Inferior parietal cortex (tissue), 1 donor: ENCODE data around the gene SAA1.
"Not testable (repeated sequence)": the region's sequence is repeated elsewhere in the genome, so short reads cannot be mapped to it uniquely, and the experiment has no call there.

ENCODE experiments used
- DNase-seq: peaks from one replicate; pipeline ENCODE4 v3.0.0-alpha.2; 2016; ENCODE audit errors: extremely low spot score

Gene SAA1

GRCh38 chr11:18265949-18266348 is at the start of gene SAA1:
SAA1 (plus strand) TSS chr11:18266264; CDS start chr11:18266888, 624 bp downstream.
- no peak for DNase-seq

GRCh38 chr11:18221274-18221876 is 44.7 kb upstream of the SAA1 start:
- DNase-seq, result no peak

GRCh38 chr11:18222814-18223421 is 43.1 kb upstream of the SAA1 start:
- DNase-seq, result no peak

- no peak for DNase-seq
Measured at GRCh38 chr11:18223591-18224387, 42.3 kb upstream of the SAA1 start.

- DNase-seq, result no peak
Measured at GRCh38 chr11:18225913-18226312, 40.2 kb upstream of the SAA1 start.

GRCh38 chr11:18229501-18229900 is 36.6 kb upstream of the SAA1 start:
- DNase-seq, result no peak

- no peak for DNase-seq
Measured at GRCh38 chr11:18230859-18231258, 35.2 kb upstream of the SAA1 start.

GRCh38 chr11:18233912-18234311 is 32.2 kb upstream of the SAA1 start:
- DNase-seq, result no peak

- no peak for DNase-seq
Measured at GRCh38 chr11:18235394-18236334, 30.4 kb upstream of the SAA1 start.

- DNase-seq, result no peak
Measured at GRCh38 chr11:18236664-18237356, 29.3 kb upstream of the SAA1 start, which contains the start of gene SAA4. SAA4 (minus strand) TSS chr11:18236802; CDS start chr11:18235926, 876 bp downstream.

- DNase-seq, result no peak
Measured at GRCh38 chr11:18239655-18240054, 26.4 kb upstream of the SAA1 start.

- DNase-seq, result peak; percentile 34
Measured at GRCh38 chr11:18243783-18244362, 22.2 kb upstream of the SAA1 start.

- no peak for DNase-seq
Measured at GRCh38 chr11:18245396-18245795, 20.7 kb upstream of the SAA1 start.

- not testable (repeated sequence) for DNase-seq
Measured at GRCh38 chr11:18246379-18247190, 19.5 kb upstream of the SAA1 start.

- not testable (repeated sequence) for DNase-seq
Measured at GRCh38 chr11:18247191-18247581, 18.9 kb upstream of the SAA1 start.

GRCh38 chr11:18248561-18248960 is 17.5 kb upstream of the SAA1 start, which contains the start of gene SAA2:
SAA2 (minus strand) TSS chr11:18248668; CDS start chr11:18248011, 657 bp downstream.
- DNase-seq, result no peak

- DNase-seq, result no peak
Measured at GRCh38 chr11:18253233-18253632, 12.8 kb upstream of the SAA1 start.

- DNase-seq, result no peak
Measured at GRCh38 chr11:18253778-18254338, 12.2 kb upstream of the SAA1 start.

GRCh38 chr11:18254781-18255361 is 11.2 kb upstream of the SAA1 start:
- DNase-seq, result no peak
